Measurements from ENCODE around the gene BLID.

GRCh38 chr11:122114976-122115375 lies 1.0 kb downstream of the BLID start:
- TF ChIP-seq, protein P1, sequence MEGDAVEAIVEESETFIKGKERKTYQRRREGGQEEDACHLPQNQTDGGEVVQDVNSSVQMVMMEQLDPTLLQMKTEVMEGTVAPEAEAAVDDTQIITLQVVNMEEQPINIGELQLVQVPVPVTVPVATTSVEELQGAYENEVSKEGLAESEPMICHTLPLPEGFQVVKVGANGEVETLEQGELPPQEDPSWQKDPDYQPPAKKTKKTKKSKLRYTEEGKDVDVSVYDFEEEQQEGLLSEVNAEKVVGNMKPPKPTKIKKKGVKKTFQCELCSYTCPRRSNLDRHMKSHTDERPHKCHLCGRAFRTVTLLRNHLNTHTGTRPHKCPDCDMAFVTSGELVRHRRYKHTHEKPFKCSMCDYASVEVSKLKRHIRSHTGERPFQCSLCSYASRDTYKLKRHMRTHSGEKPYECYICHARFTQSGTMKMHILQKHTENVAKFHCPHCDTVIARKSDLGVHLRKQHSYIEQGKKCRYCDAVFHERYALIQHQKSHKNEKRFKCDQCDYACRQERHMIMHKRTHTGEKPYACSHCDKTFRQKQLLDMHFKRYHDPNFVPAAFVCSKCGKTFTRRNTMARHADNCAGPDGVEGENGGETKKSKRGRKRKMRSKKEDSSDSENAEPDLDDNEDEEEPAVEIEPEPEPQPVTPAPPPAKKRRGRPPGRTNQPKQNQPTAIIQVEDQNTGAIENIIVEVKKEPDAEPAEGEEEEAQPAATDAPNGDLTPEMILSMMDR (conservative IDR thresholded peaks at IDR 0.05; ENCODE audit: low read depth, low read length), result no peak
- TF ChIP-seq EZH2phosphoT487 (IDR thresholded peaks at IDR 0.05; ENCODE audit: borderline replicate concordance, low read length) (no peak), EZH2 (IDR thresholded peaks at IDR 0.05; ENCODE audit: low read length, unreplicated experiment) (no peak)

Measured in PC-3 (cell line).